HepG2 (cell line): ENCODE measurements around the gene GMFB. TPM values are rescaled to one million over a fixed set of nuclear protein-coding genes. Genes with fewer than 3 reads are reported as not detected.

Experiments used
- ARNTL ChIP-seq: sonication (generic); formaldehyde crosslinking; IDR thresholded peaks from 2 replicates; pipeline ENCODE4 v1.4.0; 2020; ENCODE audit warnings: mild to moderate bottlenecking, missing genetic modification reagents
- ESRRA ChIP-seq: sonication (generic); formaldehyde crosslinking; IDR thresholded peaks from 2 replicates; pipeline ENCODE4 v1.5.1; 2020; ENCODE audit warnings: mild to moderate bottlenecking, low read depth, missing genetic modification reagents
- ETS1 ChIP-seq: sonication (generic); formaldehyde crosslinking; IDR thresholded peaks from 2 replicates; pipeline ENCODE4 v1.4.0; 2020; ENCODE audit warnings: missing genetic modification reagents
- MAFK ChIP-seq, 2 experiments: IDR thresholded peaks in 1 of 2; conservative IDR thresholded peaks in 1 of 2; 2 replicates each; pipeline ENCODE4 v1.6.1; 2011; ENCODE audit warnings: improper control_type of control experiment in 2 of 2, low read length in 2 of 2
- MZF1 ChIP-seq: sonication (generic); formaldehyde crosslinking; IDR thresholded peaks from 2 replicates; pipeline ENCODE4 v1.8.1; 2023; ENCODE audit warnings: mild to moderate bottlenecking, missing genetic modification reagents, borderline replicate concordance
- NFRKB ChIP-seq: fragments of 450-650 bp; IDR thresholded peaks from 2 replicates; pipeline ENCODE4 v1.6.1; 2017
- NFYC ChIP-seq: IDR thresholded peaks from 2 replicates; pipeline ENCODE4 v1.6.1; 2016; ENCODE audit warnings: missing genetic modification reagents, missing compliant biosample characterization
- RFX3 ChIP-seq: IDR thresholded peaks from 2 replicates; pipeline ENCODE4 v1.6.1; 2016; ENCODE audit warnings: missing biosample characterization, missing genetic modification reagents
- SETDB1 ChIP-seq: sonication (generic); formaldehyde crosslinking; IDR thresholded peaks from 2 replicates; pipeline ENCODE4 v1.5.1; 2020; ENCODE audit warnings: missing genetic modification reagents, mild to moderate bottlenecking, borderline replicate concordance
- SMARCE1 ChIP-seq: fragments of 450-650 bp; IDR thresholded peaks from 2 replicates; pipeline ENCODE4 v1.6.1; 2017; ENCODE audit warnings: borderline replicate concordance
- SRSF9 ChIP-seq: fragments of 200-400 bp; formaldehyde crosslinking; IDR thresholded peaks from 2 replicates; pipeline ENCODE4 v1.6.1; 2018; ENCODE audit warnings: borderline replicate concordance, mild to moderate bottlenecking, low read depth, low read length; ENCODE audit not compliant: insufficient read depth, poor library complexity, severe bottlenecking
- TBP ChIP-seq: sonication (generic); formaldehyde crosslinking; IDR thresholded peaks from 2 replicates; pipeline ENCODE4 v1.5.0; 2020; ENCODE audit warnings: missing genetic modification reagents
- TCF12 ChIP-seq, 2 experiments: fragments of 450-650 bp in 1 of 2; sonication (generic) in 1 of 2; formaldehyde crosslinking in 1 of 2; IDR thresholded peaks; 2 replicates each; pipeline versions ENCODE4 v1.6.1 to v1.8.0; 2017 to 2022; ENCODE audit warnings: antibody characterized with exemption in 1 of 2, mild to moderate bottlenecking in 1 of 2, missing genetic modification reagents in 1 of 2, moderate library complexity in 1 of 2
- ZBTB20 ChIP-seq: sonication (generic); formaldehyde crosslinking; IDR thresholded peaks from 2 replicates; pipeline ENCODE4 v1.8.1; 2023; ENCODE audit warnings: missing genetic modification reagents, low read depth, mild to moderate bottlenecking, borderline replicate concordance
- ZC3H13 ChIP-seq: sonication (generic); formaldehyde crosslinking; IDR thresholded peaks from 2 replicates; pipeline ENCODE4 v1.8.1; 2023; ENCODE audit warnings: mild to moderate bottlenecking, missing genetic modification reagents, moderate library complexity
- ZFX ChIP-seq: sonication (generic); formaldehyde crosslinking; IDR thresholded peaks from 2 replicates; pipeline ENCODE4 v1.4.0; 2020; ENCODE audit warnings: mild to moderate bottlenecking, low read depth, missing genetic modification reagents, moderate library complexity
- ZKSCAN8 ChIP-seq: IDR thresholded peaks from 2 replicates; pipeline ENCODE4 v1.6.1; 2016; ENCODE audit warnings: borderline replicate concordance, missing genetic modification reagents, missing compliant biosample characterization
- ZNF121 ChIP-seq: sonication (generic); formaldehyde crosslinking; IDR thresholded peaks from 2 replicates; pipeline ENCODE4 v1.5.0; 2020; ENCODE audit warnings: mild to moderate bottlenecking, missing genetic modification reagents
- ZNF598 ChIP-seq: sonication (generic); formaldehyde crosslinking; IDR thresholded peaks from 2 replicates; pipeline ENCODE4 v1.5.1; 2020; ENCODE audit warnings: mild to moderate bottlenecking, missing genetic modification reagents, borderline replicate concordance
- ZNF768 ChIP-seq: sonication (generic); formaldehyde crosslinking; IDR thresholded peaks from 2 replicates; pipeline ENCODE4 v1.4.0; 2020; ENCODE audit warnings: missing genetic modification reagents
- ZNF839 ChIP-seq: sonication (generic); formaldehyde crosslinking; IDR thresholded peaks from 2 replicates; pipeline ENCODE4 v1.4.0; 2020; ENCODE audit warnings: missing genetic modification reagents, mild to moderate bottlenecking, borderline replicate concordance
- polyA plus RNA-seq, 8 experiments: library from polyadenylated mRNA; depleted of rRNA in 3 of 8; stranded (reverse) in 7 of 8; unstranded in 1 of 8; fragments of >200 nt; fragmentation: Illumina TruSeq in 4 of 8; extraction: Trizol in 4 of 8; gene quantifications; 2 replicates each; pipeline versions ENCODE4 v1.2.1 to v1.2.3, GENCODE V29; 2011 to 2016; ENCODE audit warnings: low read depth in 4 of 8, missing spikeins in 1 of 8, mixed read lengths in 1 of 8; ENCODE audit not compliant: insufficient read depth in 1 of 8
- total RNA-seq, 5 experiments: library from RNA; depleted of rRNA; stranded (reverse); fragments of >200 nt; fragmentation: Illumina TruSeq; extraction: Trizol; gene quantifications; 2 replicates each; pipeline ENCODE4 v1.2.3, GENCODE V29; 2016; ENCODE audit warnings: low read depth in 1 of 5
- TF ChIP-seq, protein P1 (sequence below): sonication (generic); formaldehyde crosslinking; IDR thresholded peaks from 2 replicates; pipeline ENCODE4 v1.8.1; 2022; ENCODE audit warnings: low read depth, mild to moderate bottlenecking, missing genetic modification reagents
- TF ChIP-seq, protein P2 (sequence below): sonication (generic); formaldehyde crosslinking; IDR thresholded peaks from 2 replicates; pipeline ENCODE4 v1.5.0; 2020; ENCODE audit warnings: missing genetic modification reagents
- TF ChIP-seq, protein P3 (sequence below): sonication (generic); formaldehyde crosslinking; IDR thresholded peaks from 2 replicates; pipeline ENCODE4 v1.4.0; 2020; ENCODE audit warnings: missing genetic modification reagents

Gene GMFB
- total and polyA plus RNA-seq, 2 of the 13 experiments (the other 11 are each of a cell fraction or from before 2014, with no cell fraction given) = 17.3 to 68.2 TPM

DNA sequence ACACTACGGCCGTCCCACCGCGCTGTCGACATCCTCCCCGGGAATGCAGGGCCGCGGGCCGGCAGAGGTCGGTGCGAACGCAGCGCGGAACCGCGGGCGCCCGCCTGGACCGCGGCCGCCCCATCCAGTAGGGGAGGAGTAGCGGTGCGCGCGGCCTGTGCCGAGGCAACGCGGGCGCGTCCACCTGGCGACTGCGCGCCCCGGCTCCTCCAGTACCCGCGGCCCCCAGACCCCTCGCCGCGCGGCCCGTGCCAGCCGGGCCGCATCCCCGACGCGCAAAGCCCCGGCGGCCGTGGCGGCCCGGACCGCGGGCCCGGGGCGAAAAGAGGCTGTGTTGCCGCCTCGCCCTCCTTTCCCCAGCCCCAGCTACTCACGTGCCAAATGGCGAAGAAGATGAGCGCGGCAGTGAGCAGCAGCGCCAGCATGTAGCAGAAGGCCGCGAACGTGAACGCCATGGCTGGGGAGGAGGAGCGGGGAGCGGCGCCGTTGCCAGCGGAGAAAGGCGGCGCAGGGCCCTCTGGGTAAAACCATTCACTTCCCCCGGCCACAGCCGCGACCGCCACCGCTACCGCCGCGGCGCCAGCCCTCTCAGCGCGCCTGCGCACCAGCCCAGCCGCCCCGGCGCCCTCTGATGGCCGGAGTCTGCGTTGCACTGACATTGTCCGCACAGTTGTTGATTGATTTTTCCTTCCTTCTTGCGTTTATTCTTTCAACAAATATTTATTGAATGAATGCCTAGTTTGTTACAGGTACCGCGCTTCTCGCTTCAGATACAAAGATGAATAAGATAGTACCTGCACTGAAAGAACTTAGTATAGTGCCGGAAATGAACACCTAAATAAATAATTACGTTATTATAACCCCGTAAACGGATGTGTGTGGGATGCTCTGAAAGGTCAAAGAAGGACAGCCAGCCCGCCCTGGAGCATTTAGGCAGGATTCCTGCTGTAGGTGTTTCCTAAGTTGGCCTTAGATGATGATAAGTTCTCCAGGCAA, 47.6 kb downstream of the GMFB start, which contains the start of gene CNIH1 (continued):
- TF ChIP-seq ETS1 (CRISPR knock-in tag) (no peak), ZFX (CRISPR knock-in tag) (peak; percentile 97), ZKSCAN8 (CRISPR knock-in tag) (0 out of 2 replicates have a peak, but pooled peaks have one; percentile 32), SMARCE1 (no peak), ZNF121 (CRISPR knock-in tag) (no peak), ZNF768 (CRISPR knock-in tag) (peak; percentile 47; the same call in 1 of the 2 replicates), ZC3H13 (CRISPR knock-in tag) (no peak), NFYC (CRISPR knock-in tag) (0 out of 2 replicates have a peak, but pooled peaks have one; percentile 10), SETDB1 (CRISPR knock-in tag) (no peak), MZF1 (no peak), ARNTL (no peak; the same call in 1 of the 2 replicates), RFX3 (CRISPR knock-in tag) (no peak), MAFK (conservative IDR thresholded peaks at IDR 0.05 in 1 of 2, IDR thresholded peaks at IDR 0.05 in 1 of 2; ENCODE audit: low read length in 2 of 2) (no peak), ZNF839 (CRISPR knock-in tag) (no peak), ZBTB20 (0 out of 2 replicates have a peak, but pooled peaks have one; percentile 41), ZNF598 (CRISPR knock-in tag) (no peak), SRSF9 (no peak), TCF12 (IDR thresholded peaks at IDR 0.05) (no peak), TCF12 (CRISPR knock-in tag; IDR thresholded peaks at IDR 0.05) (0 out of 2 replicates have a peak, but pooled peaks have one; percentile 34), TBP (CRISPR knock-in tag) (no peak), ESRRA (CRISPR knock-in tag) (peak; percentile 25), NFRKB (no peak)
- TF ChIP-seq, protein P1, sequence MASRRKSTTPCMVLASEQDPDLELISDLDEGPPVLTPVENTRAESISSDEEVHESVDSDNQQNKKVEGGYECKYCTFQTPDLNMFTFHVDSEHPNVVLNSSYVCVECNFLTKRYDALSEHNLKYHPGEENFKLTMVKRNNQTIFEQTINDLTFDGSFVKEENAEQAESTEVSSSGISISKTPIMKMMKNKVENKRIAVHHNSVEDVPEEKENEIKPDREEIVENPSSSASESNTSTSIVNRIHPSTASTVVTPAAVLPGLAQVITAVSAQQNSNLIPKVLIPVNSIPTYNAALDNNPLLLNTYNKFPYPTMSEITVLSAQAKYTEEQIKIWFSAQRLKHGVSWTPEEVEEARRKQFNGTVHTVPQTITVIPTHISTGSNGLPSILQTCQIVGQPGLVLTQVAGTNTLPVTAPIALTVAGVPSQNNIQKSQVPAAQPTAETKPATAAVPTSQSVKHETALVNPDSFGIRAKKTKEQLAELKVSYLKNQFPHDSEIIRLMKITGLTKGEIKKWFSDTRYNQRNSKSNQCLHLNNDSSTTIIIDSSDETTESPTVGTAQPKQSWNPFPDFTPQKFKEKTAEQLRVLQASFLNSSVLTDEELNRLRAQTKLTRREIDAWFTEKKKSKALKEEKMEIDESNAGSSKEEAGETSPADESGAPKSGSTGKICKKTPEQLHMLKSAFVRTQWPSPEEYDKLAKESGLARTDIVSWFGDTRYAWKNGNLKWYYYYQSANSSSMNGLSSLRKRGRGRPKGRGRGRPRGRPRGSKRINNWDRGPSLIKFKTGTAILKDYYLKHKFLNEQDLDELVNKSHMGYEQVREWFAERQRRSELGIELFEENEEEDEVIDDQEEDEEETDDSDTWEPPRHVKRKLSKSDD (CRISPR knock-in tag) = peak; percentile 29; the same call in 1 of the 2 replicates
- TF ChIP-seq, protein P2, sequence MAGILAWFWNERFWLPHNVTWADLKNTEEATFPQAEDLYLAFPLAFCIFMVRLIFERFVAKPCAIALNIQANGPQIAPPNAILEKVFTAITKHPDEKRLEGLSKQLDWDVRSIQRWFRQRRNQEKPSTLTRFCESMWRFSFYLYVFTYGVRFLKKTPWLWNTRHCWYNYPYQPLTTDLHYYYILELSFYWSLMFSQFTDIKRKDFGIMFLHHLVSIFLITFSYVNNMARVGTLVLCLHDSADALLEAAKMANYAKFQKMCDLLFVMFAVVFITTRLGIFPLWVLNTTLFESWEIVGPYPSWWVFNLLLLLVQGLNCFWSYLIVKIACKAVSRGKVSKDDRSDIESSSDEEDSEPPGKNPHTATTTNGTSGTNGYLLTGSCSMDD (CRISPR knock-in tag) = no peak
- TF ChIP-seq, protein P3, sequence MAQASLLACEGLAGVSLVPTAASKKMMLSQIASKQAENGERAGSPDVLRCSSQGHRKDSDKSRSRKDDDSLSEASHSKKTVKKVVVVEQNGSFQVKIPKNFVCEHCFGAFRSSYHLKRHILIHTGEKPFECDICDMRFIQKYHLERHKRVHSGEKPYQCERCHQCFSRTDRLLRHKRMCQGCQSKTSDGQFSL (CRISPR knock-in tag) = no peak
